HepG2 (cell line): ENCODE data around the gene DLX4. TPM values are rescaled to one million over a fixed set of nuclear protein-coding genes. Genes with fewer than 3 reads are reported as not detected.

Experiments
- CBFB ChIP-seq: sonication (generic); formaldehyde crosslinking; IDR thresholded peaks from 2 replicates; pipeline ENCODE4 v1.4.0; 2020; ENCODE audit warnings: missing genetic modification reagents
- ERF ChIP-seq: IDR thresholded peaks from 2 replicates; pipeline ENCODE4 v1.6.1; 2018; ENCODE audit warnings: missing biosample characterization, missing genetic modification reagents
- HOXA3 ChIP-seq: sonication (generic); formaldehyde crosslinking; IDR thresholded peaks from 2 replicates; pipeline ENCODE4 v1.5.0; 2020; ENCODE audit warnings: missing genetic modification reagents
- KAT2B ChIP-seq: fragments of 150-350 bp; IDR thresholded peaks from 2 replicates; pipeline ENCODE4 v1.6.1; 2014; ENCODE audit warnings: low read depth, low read length, borderline replicate concordance
- MEIS2 ChIP-seq: sonication (generic); formaldehyde crosslinking; IDR thresholded peaks from 2 replicates; pipeline ENCODE4 v1.9.0; 2021; ENCODE audit warnings: mild to moderate bottlenecking, missing genetic modification reagents
- MIXL1 ChIP-seq: IDR thresholded peaks from 2 replicates; pipeline ENCODE4 v1.6.1; 2016
- PCBP1 ChIP-seq: fragments of 200-400 bp; formaldehyde crosslinking; IDR thresholded peaks from 2 replicates; pipeline ENCODE4 v1.6.1; 2017; ENCODE audit warnings: mild to moderate bottlenecking, low read depth, low read length, borderline replicate concordance
- PHF21A ChIP-seq: sonication (generic); formaldehyde crosslinking; IDR thresholded peaks from 2 replicates; pipeline ENCODE4 v1.5.0; 2020; ENCODE audit warnings: mild to moderate bottlenecking, missing genetic modification reagents
- PPARG ChIP-seq: conservative IDR thresholded peaks from 2 replicates; pipeline ENCODE4 v1.6.1; 2016; ENCODE audit warnings: missing biosample characterization, missing genetic modification reagents
- RNF2 ChIP-seq: fragments of 450-650 bp; conservative IDR thresholded peaks from 2 replicates; pipeline ENCODE4 v1.6.1; 2016; ENCODE audit warnings: low read depth
- SIX4 ChIP-seq: sonication (generic); formaldehyde crosslinking; IDR thresholded peaks from 2 replicates; pipeline ENCODE4 v1.4.0; 2020; ENCODE audit warnings: missing genetic modification reagents
- SPEN ChIP-seq: sonication (generic); formaldehyde crosslinking; IDR thresholded peaks from 2 replicates; pipeline ENCODE4 v1.5.1; 2020; ENCODE audit warnings: low read depth, mild to moderate bottlenecking, missing genetic modification reagents
- SRF ChIP-seq: IDR thresholded peaks from 2 replicates; pipeline ENCODE4 v1.6.1; 2011; ENCODE audit warnings: mild to moderate bottlenecking, low read depth, low read length, moderate library complexity
- TSC22D2 ChIP-seq: sonication (generic); formaldehyde crosslinking; IDR thresholded peaks from 2 replicates; pipeline ENCODE4 v1.5.1; 2020; ENCODE audit warnings: missing genetic modification reagents, mild to moderate bottlenecking, borderline replicate concordance
- ZFP1 ChIP-seq: IDR thresholded peaks from 2 replicates; pipeline ENCODE4 v1.6.1; 2016
- ZNF317 ChIP-seq: sonication (generic); formaldehyde crosslinking; IDR thresholded peaks from 2 replicates; pipeline ENCODE4 v1.5.0; 2020; ENCODE audit warnings: mild to moderate bottlenecking, missing genetic modification reagents
- ZNF503 ChIP-seq: sonication (generic); formaldehyde crosslinking; IDR thresholded peaks from 2 replicates; pipeline ENCODE4 v1.4.0; 2020; ENCODE audit warnings: missing genetic modification reagents
- ZNF556 ChIP-seq: sonication (generic); formaldehyde crosslinking; IDR thresholded peaks from 2 replicates; pipeline ENCODE4 v1.4.0; 2020; ENCODE audit warnings: mild to moderate bottlenecking, missing genetic modification reagents, borderline replicate concordance
- ZNF777 ChIP-seq: sonication (generic); formaldehyde crosslinking; IDR thresholded peaks from 2 replicates; pipeline ENCODE4 v1.4.0; 2020; ENCODE audit warnings: missing genetic modification reagents
- ZNF792 ChIP-seq: IDR thresholded peaks from 2 replicates; pipeline ENCODE4 v1.6.1; 2016
- ZSCAN20 ChIP-seq: sonication (generic); formaldehyde crosslinking; IDR thresholded peaks from 2 replicates; pipeline ENCODE4 v1.4.0; 2020; ENCODE audit warnings: missing genetic modification reagents, mild to moderate bottlenecking, borderline replicate concordance
- polyA plus RNA-seq, 8 experiments: library from polyadenylated mRNA; depleted of rRNA in 3 of 8; stranded (reverse) in 7 of 8; unstranded in 1 of 8; fragments of >200 nt; fragmentation: Illumina TruSeq in 4 of 8; extraction: Trizol in 4 of 8; gene quantifications; 2 replicates each; pipeline versions ENCODE4 v1.2.1 to v1.2.3, GENCODE V29; 2011 to 2016; ENCODE audit warnings: low read depth in 4 of 8, missing spikeins in 1 of 8, mixed read lengths in 1 of 8; ENCODE audit not compliant: insufficient read depth in 1 of 8
- total RNA-seq, 5 experiments: library from RNA; depleted of rRNA; stranded (reverse); fragments of >200 nt; fragmentation: Illumina TruSeq; extraction: Trizol; gene quantifications; 2 replicates each; pipeline ENCODE4 v1.2.3, GENCODE V29; 2016; ENCODE audit warnings: low read depth in 1 of 5
- TF ChIP-seq, protein P1 (sequence below): IDR thresholded peaks from 2 replicates; pipeline ENCODE4 v1.4.0; 2020; ENCODE audit warnings: mild to moderate bottlenecking, missing genetic modification reagents
- TF ChIP-seq, protein P2 (sequence below): IDR thresholded peaks from 2 replicates; pipeline ENCODE4 v1.6.1; 2016; ENCODE audit warnings: mild to moderate bottlenecking

The DLX4 gene
- total and polyA plus RNA-seq, 2 of the 13 experiments (the other 11 are each of a cell fraction or from before 2014, with no cell fraction given), result 0.55 to 2.3 TPM

DNA sequence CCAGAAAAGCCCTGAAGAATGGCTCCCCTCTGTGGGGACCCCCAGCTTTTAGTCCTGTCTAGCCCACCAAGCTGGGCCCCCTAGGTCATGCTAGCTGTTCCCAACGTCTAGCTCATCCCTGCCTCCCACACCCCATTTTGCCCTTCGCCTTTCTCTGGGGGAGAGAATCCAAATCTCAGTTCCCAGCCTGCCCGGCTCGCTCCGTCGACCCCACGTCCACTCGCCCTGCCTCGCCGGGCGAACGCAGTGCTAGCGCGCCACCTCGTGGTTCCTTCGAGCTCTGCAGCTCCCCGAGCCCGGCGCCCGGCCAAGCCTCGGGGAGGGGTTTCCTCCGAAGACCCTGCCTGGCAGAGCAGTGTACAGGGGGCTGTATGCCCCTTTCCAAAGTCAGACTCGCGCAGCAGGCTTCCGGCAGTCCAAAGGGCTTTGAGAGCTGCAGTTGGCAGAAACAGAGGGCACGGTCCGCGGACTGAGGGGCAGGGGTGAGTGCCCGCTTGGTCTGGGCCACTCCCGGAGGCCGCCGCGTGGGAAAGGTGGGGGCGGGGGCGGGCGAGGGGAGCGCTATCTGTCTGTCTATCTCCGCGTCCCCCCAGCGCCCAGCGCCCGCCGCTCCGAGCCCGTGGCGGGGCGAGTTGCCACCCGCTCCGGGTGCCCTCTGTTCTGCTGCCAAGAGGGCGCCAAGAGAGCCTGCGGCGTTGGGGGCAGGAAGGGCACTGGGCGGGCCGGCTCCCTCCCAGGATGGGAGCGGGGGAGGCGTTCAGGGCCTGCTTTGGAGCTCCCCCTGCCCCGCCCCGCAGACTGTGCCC, 27.7 kb downstream of the DLX4 start (continued):
- TF ChIP-seq, protein P1, sequence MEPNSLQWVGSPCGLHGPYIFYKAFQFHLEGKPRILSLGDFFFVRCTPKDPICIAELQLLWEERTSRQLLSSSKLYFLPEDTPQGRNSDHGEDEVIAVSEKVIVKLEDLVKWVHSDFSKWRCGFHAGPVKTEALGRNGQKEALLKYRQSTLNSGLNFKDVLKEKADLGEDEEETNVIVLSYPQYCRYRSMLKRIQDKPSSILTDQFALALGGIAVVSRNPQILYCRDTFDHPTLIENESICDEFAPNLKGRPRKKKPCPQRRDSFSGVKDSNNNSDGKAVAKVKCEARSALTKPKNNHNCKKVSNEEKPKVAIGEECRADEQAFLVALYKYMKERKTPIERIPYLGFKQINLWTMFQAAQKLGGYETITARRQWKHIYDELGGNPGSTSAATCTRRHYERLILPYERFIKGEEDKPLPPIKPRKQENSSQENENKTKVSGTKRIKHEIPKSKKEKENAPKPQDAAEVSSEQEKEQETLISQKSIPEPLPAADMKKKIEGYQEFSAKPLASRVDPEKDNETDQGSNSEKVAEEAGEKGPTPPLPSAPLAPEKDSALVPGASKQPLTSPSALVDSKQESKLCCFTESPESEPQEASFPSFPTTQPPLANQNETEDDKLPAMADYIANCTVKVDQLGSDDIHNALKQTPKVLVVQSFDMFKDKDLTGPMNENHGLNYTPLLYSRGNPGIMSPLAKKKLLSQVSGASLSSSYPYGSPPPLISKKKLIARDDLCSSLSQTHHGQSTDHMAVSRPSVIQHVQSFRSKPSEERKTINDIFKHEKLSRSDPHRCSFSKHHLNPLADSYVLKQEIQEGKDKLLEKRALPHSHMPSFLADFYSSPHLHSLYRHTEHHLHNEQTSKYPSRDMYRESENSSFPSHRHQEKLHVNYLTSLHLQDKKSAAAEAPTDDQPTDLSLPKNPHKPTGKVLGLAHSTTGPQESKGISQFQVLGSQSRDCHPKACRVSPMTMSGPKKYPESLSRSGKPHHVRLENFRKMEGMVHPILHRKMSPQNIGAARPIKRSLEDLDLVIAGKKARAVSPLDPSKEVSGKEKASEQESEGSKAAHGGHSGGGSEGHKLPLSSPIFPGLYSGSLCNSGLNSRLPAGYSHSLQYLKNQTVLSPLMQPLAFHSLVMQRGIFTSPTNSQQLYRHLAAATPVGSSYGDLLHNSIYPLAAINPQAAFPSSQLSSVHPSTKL, result peak; percentile 43; the same call in 1 of the 2 replicates
- peak; percentile 26; the same call in 1 of the 2 replicates for TF ChIP-seq ERF (CRISPR knock-in tag)
- peak; percentile 75; the same call in 1 of the 2 replicates for TF ChIP-seq TSC22D2
- TF ChIP-seq SRF, result no peak
- no peak for TF ChIP-seq ZFP1
- TF ChIP-seq PHF21A (CRISPR knock-in tag), result no peak
- peak; percentile 31; the same call in 1 of the 2 replicates for TF ChIP-seq HOXA3 (CRISPR knock-in tag)
- no peak; the same call in 1 of the 2 replicates for TF ChIP-seq MEIS2 (CRISPR knock-in tag)
- TF ChIP-seq KAT2B, result no peak
- TF ChIP-seq PCBP1, result no peak
- no peak for TF ChIP-seq ZNF317
- peak; percentile 67; the same call in 1 of the 2 replicates for TF ChIP-seq SPEN
- TF ChIP-seq PPARG, result no peak; the same call in 1 of the 2 replicates
- TF ChIP-seq ZSCAN20, result no peak
- TF ChIP-seq ZNF777 (CRISPR knock-in tag), result peak; percentile 85
- TF ChIP-seq MIXL1 (CRISPR knock-in tag), result 0 out of 2 replicates have a peak, but pooled peaks have one; percentile 41
- no peak for TF ChIP-seq ZNF556 (CRISPR knock-in tag)
- TF ChIP-seq, protein P2, sequence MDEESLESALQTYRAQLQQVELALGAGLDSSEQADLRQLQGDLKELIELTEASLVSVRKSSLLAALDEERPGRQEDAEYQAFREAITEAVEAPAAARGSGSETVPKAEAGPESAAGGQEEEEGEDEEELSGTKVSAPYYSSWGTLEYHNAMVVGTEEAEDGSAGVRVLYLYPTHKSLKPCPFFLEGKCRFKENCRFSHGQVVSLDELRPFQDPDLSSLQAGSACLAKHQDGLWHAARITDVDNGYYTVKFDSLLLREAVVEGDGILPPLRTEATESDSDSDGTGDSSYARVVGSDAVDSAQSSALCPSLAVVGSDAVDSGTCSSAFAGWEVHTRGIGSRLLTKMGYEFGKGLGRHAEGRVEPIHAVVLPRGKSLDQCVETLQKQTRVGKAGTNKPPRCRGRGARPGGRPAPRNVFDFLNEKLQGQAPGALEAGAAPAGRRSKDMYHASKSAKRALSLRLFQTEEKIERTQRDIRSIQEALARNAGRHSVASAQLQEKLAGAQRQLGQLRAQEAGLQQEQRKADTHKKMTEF (CRISPR knock-in tag), result peak; percentile 59
- TF ChIP-seq CBFB, result peak; percentile 72
- no peak for TF ChIP-seq SIX4 (CRISPR knock-in tag)
- no peak for TF ChIP-seq ZNF792 (CRISPR knock-in tag)
- peak; percentile 51; the same call in 1 of the 2 replicates for TF ChIP-seq RNF2
- no peak for TF ChIP-seq ZNF503 (CRISPR knock-in tag)
